WTC11 (cell line): Measurements from ENCODE around the gene LOC101059915.
"Not testable (repeated sequence)": the region's sequence is repeated elsewhere in the genome, so short reads cannot be mapped to it uniquely, and the experiment has no call there.

Experiments
- ATF2 ChIP-seq: sonication (generic); formaldehyde crosslinking; IDR thresholded peaks from 2 replicates; pipeline ENCODE4 v1.8.1; 2022; ENCODE audit warnings: low read depth, missing genetic modification reagents, borderline replicate concordance
- CTCF ChIP-seq: fragments of 200-600 bp; IDR thresholded peaks from 2 replicates; pipeline ENCODE4 v1.8.0; 2022; ENCODE audit warnings: antibody characterized with exemption
- FOXK1 ChIP-seq: sonication (generic); formaldehyde crosslinking; IDR thresholded peaks from 2 replicates; pipeline ENCODE4 v1.8.0; 2022; ENCODE audit warnings: mild to moderate bottlenecking, moderate library complexity, missing genetic modification reagents
- IRF2 ChIP-seq: sonication (generic); formaldehyde crosslinking; IDR thresholded peaks from 2 replicates; pipeline ENCODE4 v1.8.0; 2022; ENCODE audit warnings: low read depth, missing genetic modification reagents, borderline replicate concordance
- MAX ChIP-seq: sonication (generic); formaldehyde crosslinking; IDR thresholded peaks from 2 replicates; pipeline ENCODE4 v1.8.0; 2022; ENCODE audit warnings: mild to moderate bottlenecking, missing genetic modification reagents
- SOX15 ChIP-seq: fragments of 250-450 bp; sonication (Bioruptor Pico); IDR thresholded peaks from 2 replicates; pipeline ENCODE4 v1.9.0; 2021; ENCODE audit warnings: mild to moderate bottlenecking
- ZNF232 ChIP-seq: sonication (generic); formaldehyde crosslinking; IDR thresholded peaks from 2 replicates; pipeline ENCODE4 v1.8.0; 2022; ENCODE audit warnings: mild to moderate bottlenecking, missing genetic modification reagents

GRCh38 chrX:71662654-71663053 is 4.7 kb upstream of the LOC101059915 start:
- TF ChIP-seq FOXK1; CTCF; IRF2; ZNF232; SOX15; MAX (CRISPR knock-in tag); ATF2 (CRISPR knock-in tag): not testable (repeated sequence)
